WTC11 (cell line): ENCODE results near the gene DTNB. TPM values are rescaled to one million over a fixed set of nuclear protein-coding genes. Genes with fewer than 3 reads are reported as not detected.

Experiments used
- ATAC-seq: fragments of 200-7000 bp; cut with Tn5 transposase; 2 replicates; pipeline ENCODE4 v1.10.0; 2021; ENCODE audit warnings: mild to moderate bottlenecking, moderate library complexity
- CTCF ChIA-PET: fragments of 300-600 bp; sonication (Branson Sonifier 250); formaldehyde crosslinking; loops from one replicate; lab custom pipeline; 2021; ENCODE audit warnings: antibody characterized with exemption; lab: Charles Lee
- POLR2A ChIA-PET: fragments of 350-600 bp; sonication (Branson Sonifier 250); formaldehyde crosslinking; loops from one replicate; lab custom pipeline; 2021; ENCODE audit warnings: antibody characterized with exemption; lab: Charles Lee
- DNase-seq: peaks from one replicate; pipeline ENCODE4 v3.0.0; 2021; ENCODE audit warnings: low spot score
- H3K27ac Mint-ChIP-seq: 2 replicates; pipeline ENCODE4 v1.8.0; 2021; ENCODE audit warnings: mixed read lengths
- H3K27me3 Mint-ChIP-seq: 2 replicates; pipeline ENCODE4 v1.8.0; 2021; ENCODE audit warnings: low read depth, mild to moderate bottlenecking, moderate library complexity, mixed read lengths
- H3K36me3 Mint-ChIP-seq: 2 replicates; pipeline ENCODE4 v1.8.0; 2021; ENCODE audit warnings: mixed read lengths
- H3K4me1 Mint-ChIP-seq: 2 replicates; pipeline ENCODE4 v1.8.0; 2022; ENCODE audit warnings: mixed read lengths
- H3K4me3 Mint-ChIP-seq: 2 replicates; pipeline ENCODE4 v1.8.0; 2021; ENCODE audit warnings: mild to moderate bottlenecking, moderate library complexity, mixed read lengths
- H3K9me3 Mint-ChIP-seq: 2 replicates; pipeline ENCODE4 v1.8.0; 2021; ENCODE audit warnings: mixed read lengths
- ATF1 ChIP-seq: sonication (generic); formaldehyde crosslinking; IDR thresholded peaks from 2 replicates; pipeline ENCODE4 v1.8.1; 2023; ENCODE audit warnings: mild to moderate bottlenecking, moderate library complexity, missing genetic modification reagents
- EMX1 ChIP-seq: fragments of 250-450 bp; sonication (Bioruptor Pico); IDR thresholded peaks from 2 replicates; pipeline ENCODE4 v1.8.0; 2021; ENCODE audit warnings: mild to moderate bottlenecking
- GRHL2 ChIP-seq: fragments of 250-450 bp; sonication (Bioruptor Pico); IDR thresholded peaks from 2 replicates; pipeline ENCODE4 v1.8.0; 2022; ENCODE audit warnings: mild to moderate bottlenecking, moderate library complexity; ENCODE audit not compliant: insufficient replicate concordance, severe bottlenecking
- KAT7 ChIP-seq: sonication (generic); formaldehyde crosslinking; IDR thresholded peaks from 2 replicates; pipeline ENCODE4 v1.8.1; 2023; ENCODE audit warnings: missing genetic modification reagents, mild to moderate bottlenecking, borderline replicate concordance
- NFE2L1 ChIP-seq: sonication (generic); formaldehyde crosslinking; IDR thresholded peaks from 2 replicates; pipeline ENCODE4 v1.8.1; 2023; ENCODE audit warnings: missing genetic modification reagents
- NR1H2 ChIP-seq: sonication (generic); formaldehyde crosslinking; IDR thresholded peaks from 2 replicates; pipeline ENCODE4 v1.9.0; 2021; ENCODE audit warnings: mild to moderate bottlenecking, moderate library complexity, missing genetic modification reagents
- PRDM15 ChIP-seq: sonication (generic); formaldehyde crosslinking; IDR thresholded peaks from 2 replicates; pipeline ENCODE4 v1.8.0; 2022; ENCODE audit warnings: missing genetic modification reagents
- TCF7 ChIP-seq: sonication (generic); formaldehyde crosslinking; IDR thresholded peaks from 2 replicates; pipeline ENCODE4 v1.8.0; 2022; ENCODE audit warnings: mild to moderate bottlenecking, low read depth, missing genetic modification reagents, moderate library complexity
- TEAD4 ChIP-seq: sonication (generic); formaldehyde crosslinking; IDR thresholded peaks from 2 replicates; pipeline ENCODE4 v1.8.0; 2022; ENCODE audit warnings: mild to moderate bottlenecking, missing genetic modification reagents
- ZBTB43 ChIP-seq: sonication (generic); formaldehyde crosslinking; IDR thresholded peaks from 2 replicates; pipeline ENCODE4 v1.8.1; 2023; ENCODE audit warnings: mild to moderate bottlenecking, missing genetic modification reagents
- total RNA-seq: library from RNA; stranded (reverse); gene quantifications from 3 replicates; pipeline ENCODE4 v1.2.3, GENCODE V29; 2021
- TF ChIP-seq, protein P1 (sequence below): sonication (generic); formaldehyde crosslinking; IDR thresholded peaks from 2 replicates; pipeline ENCODE4 v1.8.1; 2022; ENCODE audit warnings: mild to moderate bottlenecking, missing genetic modification reagents, moderate library complexity, borderline replicate concordance
- TF ChIP-seq, protein P2 (sequence below): sonication (generic); formaldehyde crosslinking; IDR thresholded peaks from 2 replicates; pipeline ENCODE4 v1.8.1; 2023; ENCODE audit warnings: mild to moderate bottlenecking, moderate library complexity, missing genetic modification reagents

Gene DTNB
- total RNA-seq, 1 experiment from 2014 or later, result 39.9 TPM

GRCh38 chr2:25558262-25558661 is 115.1 kb downstream of the DTNB start (continued):
- TF ChIP-seq ZBTB43 (CRISPR knock-in tag), result no peak
- no peak for TF ChIP-seq EMX1 (CRISPR knock-in tag)
- TF ChIP-seq, protein P1, sequence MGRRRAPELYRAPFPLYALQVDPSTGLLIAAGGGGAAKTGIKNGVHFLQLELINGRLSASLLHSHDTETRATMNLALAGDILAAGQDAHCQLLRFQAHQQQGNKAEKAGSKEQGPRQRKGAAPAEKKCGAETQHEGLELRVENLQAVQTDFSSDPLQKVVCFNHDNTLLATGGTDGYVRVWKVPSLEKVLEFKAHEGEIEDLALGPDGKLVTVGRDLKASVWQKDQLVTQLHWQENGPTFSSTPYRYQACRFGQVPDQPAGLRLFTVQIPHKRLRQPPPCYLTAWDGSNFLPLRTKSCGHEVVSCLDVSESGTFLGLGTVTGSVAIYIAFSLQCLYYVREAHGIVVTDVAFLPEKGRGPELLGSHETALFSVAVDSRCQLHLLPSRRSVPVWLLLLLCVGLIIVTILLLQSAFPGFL, result no peak
- TF ChIP-seq, protein P2, sequence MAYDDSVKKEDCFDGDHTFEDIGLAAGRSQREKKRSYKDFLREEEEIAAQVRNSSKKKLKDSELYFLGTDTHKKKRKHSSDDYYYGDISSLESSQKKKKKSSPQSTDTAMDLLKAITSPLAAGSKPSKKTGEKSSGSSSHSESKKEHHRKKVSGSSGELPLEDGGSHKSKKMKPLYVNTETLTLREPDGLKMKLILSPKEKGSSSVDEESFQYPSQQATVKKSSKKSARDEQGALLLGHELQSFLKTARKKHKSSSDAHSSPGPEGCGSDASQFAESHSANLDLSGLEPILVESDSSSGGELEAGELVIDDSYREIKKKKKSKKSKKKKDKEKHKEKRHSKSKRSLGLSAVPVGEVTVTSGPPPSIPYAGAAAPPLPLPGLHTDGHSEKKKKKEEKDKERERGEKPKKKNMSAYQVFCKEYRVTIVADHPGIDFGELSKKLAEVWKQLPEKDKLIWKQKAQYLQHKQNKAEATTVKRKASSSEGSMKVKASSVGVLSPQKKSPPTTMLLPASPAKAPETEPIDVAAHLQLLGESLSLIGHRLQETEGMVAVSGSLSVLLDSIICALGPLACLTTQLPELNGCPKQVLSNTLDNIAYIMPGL (CRISPR knock-in tag), result no peak

DNA sequence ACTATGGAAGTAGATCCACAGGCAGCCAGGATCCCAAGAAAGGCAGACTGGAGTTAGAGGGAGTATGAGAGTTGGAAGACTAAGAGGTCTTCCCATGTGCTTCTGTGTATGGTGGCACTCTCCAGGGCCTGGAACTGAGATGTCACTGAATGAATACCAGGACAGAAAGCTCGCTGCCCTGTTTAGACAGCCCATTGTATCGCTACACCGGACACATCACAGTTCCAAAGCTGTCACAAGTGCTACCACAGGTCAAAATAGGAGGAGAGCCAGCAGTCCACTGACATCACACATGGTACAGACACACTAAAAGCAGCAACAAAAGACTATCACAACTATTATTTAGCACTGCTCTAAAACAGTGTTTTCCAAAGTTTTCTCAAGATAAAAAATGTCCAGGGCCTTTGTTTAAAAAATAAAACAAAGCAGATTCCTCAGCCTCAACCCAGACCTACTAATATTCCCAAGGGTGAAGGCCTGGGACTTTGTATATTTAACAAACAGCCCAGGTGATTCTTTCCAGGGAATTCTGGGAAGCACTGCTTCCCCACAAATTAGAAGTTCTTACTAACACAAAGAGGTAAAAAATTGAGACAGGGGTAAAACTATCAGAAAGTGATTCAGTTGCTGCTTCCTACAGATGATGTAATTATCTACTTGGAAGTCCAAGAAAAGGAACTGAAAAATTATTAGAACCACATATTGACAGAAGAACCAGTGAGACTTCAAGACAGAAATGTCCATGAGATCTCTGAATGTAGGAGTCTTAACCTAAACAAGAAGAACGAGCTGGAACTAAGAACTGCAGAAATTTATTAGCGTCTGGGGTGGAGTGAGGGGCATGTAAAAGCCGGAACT is 116.0 kb downstream of the DTNB start:
- DNase-seq, result no peak

More for the DNA sequence above, 116.0 kb downstream of the DTNB start:
- Mint-ChIP-seq H3K36me3 (0 out of 2 replicates have a peak, but pooled peaks cover 3% of the 10 kb centered on the region), H3K4me1 (peaks cover 51% of the 10 kb centered on the region), H3K4me3 (no peak overlapping the region), H3K27ac (peak overlapping the region; percentile 59), H3K9me3 (peaks cover 8% of the 10 kb centered on the region), H3K27me3 (no peaks in the 10 kb centered on the region)
- CTCF ChIA-PET, result interaction anchor here (0.8 to 1.3 kb wide), 2 partner anchors 107 to 195 kb away, joined by 4 read pairs; no protein-coding TSS in a partner anchor
- no peak for ATAC-seq
- TF ChIP-seq TEAD4 (CRISPR knock-in tag) (no peak), TCF7 (CRISPR knock-in tag) (no peak), GRHL2 (CRISPR knock-in tag) (no peak), NFE2L1 (CRISPR knock-in tag) (no peak), ATF1 (CRISPR knock-in tag) (no peak), PRDM15 (CRISPR knock-in tag) (no peak), NR1H2 (CRISPR knock-in tag) (no peak), KAT7 (CRISPR knock-in tag) (no peak)
- TF ChIP-seq, protein P1, result no peak
- POLR2A ChIA-PET, result interaction anchor here (0.5 to 0.6 kb wide), 2 partner anchors 10 to 268 kb away, joined by 4 to 8 read pairs; no protein-coding TSS in a partner anchor
